Activated CD4-positive, CD25-positive, alpha-beta regulatory T cell treated with anti-CD3 and anti-CD28 coated beads, Interleukin-2, amount 50 U/mL, for 16 hours (primary cell): ENCODE measurements around the gene SUSD1.

Experiments used
- DNase-seq: peaks from one replicate; pipeline ENCODE4 v3.0.0-alpha.2; 2020; ENCODE audit warnings: low read depth, low spot score

The SUSD1 gene

DNA sequence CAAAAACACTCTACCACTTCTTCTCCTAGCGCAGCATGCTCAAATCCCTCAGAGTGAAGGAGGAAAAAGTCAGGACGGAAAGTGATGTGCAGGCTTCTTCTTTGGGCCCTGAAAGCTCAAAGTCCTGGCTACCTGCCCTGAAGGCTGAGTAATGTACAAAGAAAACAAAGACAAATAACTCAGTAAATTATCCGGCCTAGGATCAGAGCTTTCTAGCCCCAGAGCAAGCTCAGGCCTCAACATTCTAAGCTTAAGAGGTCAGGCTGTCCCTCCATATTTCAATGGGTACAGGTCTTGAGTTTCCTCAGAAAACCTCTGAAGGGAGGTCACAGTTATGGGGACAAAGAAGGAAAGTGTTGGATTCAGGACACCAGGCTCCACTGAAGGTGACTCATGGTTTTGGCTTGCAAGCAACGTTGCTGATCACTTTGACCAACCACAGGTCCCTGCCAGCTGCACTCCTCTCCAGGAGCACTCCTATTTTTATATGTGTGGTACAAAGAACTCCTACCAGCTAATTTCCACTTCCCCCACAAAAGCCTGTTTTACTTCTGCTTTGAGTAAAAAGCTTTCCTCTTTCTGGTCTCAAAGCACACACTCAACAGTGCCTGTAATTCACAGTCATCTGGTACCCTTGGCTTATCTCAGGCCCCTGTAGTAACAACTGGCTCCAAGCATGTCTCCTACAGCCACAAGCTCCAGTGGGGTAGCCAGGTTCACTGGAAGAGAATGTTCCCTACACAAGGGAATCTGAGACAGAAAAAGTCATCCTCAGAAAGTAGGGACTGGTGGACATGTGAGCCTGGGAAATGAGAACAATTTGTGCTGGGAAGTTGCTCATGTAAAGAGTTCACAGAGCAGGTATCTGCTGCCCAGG, 162.8 kb downstream of the SUSD1 start:
- DNase-seq: no peak

DNA sequence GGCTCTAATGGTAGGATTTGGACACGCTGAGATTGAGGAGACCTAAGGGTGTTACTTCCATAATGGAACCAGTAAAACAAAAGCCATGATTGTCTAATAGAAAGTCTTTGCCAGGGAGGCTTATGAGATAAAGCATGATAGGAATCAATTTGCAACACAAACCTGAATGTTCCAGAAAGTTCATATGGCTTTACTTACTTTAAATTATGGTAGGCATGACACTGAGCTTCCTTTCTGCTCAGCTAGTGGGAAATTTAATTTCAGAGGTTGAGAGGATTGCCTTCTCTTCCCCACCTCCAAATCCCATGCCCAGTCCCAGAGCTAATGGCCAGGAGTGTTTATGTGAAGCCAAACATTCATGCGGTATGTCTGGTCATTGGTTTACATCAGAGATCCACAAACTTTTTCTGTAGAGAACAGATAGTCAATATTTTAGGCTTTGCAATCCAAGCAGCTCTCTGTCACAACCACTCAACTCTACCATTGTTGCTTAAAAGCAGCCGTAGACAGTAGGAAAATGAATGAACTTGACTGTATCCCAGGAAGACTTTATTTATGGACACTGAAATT, 164.0 kb downstream of the SUSD1 start:
- DNase-seq: no peak

DNA sequence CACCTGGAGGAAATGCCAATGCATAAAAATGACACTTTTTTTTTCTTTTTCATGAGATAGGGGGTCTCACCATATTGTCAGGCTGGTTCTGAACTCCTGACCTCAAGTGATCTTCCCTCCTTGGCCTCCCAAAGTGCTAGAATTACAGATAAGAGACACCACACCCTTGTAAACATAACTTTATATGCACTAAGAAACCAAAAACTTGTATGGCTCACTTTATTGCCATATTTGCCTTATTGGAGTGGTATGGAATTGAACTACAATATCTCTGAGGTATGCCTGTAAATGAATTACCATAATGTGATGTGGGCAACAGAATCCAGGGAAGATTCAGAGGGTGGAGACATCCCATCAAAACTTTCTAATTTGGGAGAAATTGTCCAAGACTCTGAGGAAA, 164.6 kb downstream of the SUSD1 start:
- DNase-seq: no peak

- DNase-seq: no peak
These were observed 165.4 kb downstream of the SUSD1 start for GRCh38 chr9:112009656-112010055.

- DNase-seq: no peak
These were observed 167.4 kb downstream of the SUSD1 start for GRCh38 chr9:112007575-112008240.

DNA sequence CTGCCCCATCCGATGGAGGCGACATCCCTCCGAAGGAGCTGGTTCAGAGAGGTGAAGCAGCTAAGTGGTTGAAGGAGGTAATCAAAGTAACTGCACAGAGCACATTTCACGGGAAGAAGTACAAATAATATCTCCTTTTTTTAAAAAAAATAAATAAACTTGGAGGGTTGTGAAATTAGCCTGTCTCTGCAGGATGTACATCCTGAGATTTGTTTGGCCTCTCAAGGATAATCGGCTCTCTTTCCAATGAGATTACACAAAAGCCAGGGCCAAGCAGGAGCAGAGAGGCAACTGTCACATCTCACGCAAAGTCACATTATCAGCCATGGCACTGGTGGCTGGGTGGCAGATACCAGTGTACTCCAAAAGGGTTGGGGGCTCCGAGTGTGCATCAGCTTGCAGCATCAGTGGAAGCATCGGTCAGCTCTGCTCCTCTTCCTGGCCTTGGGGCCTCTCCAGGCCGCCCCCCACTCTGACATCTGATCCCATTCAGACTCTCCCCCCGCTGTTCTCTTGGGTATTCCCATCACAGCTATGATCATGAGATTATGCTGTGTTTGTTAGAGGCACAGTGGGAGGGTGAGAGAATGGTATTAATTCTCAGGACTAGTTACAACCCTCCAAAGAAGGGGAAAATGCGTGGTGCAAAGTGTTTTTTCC, 168.6 kb downstream of the SUSD1 start:
- no peak for DNase-seq

GRCh38 chr9:112005939-112006338, 169.2 kb downstream of the SUSD1 start:
- no peak for DNase-seq

DNA sequence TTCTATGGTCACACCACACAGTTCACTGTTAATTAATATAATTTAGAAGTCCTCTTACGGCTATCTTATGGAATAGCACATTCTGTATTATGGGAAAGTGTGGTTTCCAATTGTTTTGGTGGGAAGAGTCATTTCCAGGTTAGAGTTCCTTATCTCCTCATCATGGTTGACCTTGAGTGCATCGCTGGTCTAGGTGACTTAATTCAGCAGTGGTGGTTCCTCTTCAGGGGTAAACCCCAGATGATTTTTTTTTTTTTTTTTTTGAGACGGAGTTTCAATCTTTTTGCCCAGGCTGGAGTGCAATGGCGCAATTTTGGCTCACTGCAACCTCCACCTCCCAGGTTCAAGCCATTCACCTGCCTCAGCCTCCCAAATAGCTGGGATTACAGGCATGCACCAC, 171.6 kb downstream of the SUSD1 start:
- no peak for DNase-seq

DNA sequence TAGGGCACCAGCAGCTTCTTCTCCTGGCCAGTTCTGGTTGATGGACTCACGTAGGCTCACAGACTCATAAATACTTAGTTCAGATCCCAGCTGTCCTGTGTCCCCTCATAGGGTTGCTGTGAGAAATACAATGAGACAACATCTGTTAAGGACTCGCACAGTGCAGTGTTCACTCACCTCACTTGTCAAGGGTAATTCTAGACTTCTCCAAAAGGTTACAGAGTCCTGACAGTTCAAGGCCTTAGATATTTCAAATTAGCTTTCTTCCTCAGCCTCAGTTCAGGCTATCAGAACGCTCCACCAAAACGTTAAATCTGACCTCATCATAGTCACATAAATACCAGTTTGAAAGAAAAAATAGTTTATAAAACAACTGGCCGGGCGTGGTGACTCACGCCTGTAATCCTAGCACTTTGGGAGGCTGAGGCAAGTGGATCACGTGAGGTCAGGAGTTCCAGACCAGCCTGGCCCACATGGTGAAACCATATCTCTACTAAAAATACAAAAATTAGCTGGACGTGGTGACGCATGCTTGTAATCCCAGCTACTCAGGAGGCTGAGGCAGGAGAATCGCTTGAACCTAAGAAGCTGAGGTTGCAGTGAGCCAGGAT, 172.1 kb downstream of the SUSD1 start:
- no peak for DNase-seq

DNA sequence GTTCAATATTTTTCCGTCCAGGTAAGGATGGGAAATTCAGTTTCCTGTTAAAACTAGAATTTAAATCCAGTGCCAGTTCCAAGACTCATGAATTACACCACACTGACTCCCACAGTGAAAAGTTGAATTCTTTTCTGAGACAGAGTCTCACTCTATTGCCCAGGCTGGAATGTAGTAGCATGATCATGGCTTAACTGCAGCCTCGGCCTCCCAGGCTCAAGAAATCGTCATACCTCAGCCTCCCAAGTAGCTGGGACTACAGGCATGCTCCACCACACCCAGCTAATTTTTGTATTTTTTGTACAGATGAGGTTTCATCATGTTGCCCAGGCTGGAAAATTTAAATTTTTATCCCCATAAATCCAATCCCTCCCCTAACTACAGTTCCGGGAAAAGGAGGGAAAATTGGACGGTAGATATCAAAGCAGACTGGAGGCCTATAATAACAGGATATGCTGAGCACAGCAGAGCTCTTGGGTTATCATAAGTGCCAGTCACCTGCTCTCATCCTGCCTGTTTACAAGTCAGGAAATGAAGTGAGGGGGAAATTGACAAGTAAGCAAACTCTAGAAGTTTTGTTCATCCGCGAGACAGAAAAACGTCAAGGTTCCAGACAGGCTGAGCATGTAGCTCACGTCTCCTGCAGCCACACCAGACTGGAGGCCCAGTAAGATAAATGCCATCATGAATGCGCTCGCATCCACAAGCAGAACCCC, 172.8 kb downstream of the SUSD1 start:
- no peak for DNase-seq

DNA sequence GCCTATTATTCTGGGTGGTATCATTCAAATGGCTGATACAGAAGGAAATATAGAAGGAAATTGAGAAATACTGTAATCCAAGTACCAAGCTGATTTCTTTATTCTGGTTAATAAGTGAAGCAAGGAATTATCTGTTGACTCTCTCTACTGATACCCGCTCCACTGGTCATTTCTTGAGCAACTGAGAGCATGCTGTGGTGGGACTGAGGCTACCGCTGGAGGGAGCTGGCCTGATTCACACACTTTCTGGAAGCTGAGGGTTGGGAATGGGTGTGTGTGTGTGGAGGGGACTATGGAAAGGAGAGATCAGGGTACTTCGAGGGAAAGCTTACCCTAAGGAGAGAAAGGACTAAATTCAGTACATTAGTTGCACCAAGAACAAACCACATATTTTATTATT, 174.4 kb downstream of the SUSD1 start:
- no peak for DNase-seq

GRCh38 chr9:111999319-111999718, 175.8 kb downstream of the SUSD1 start:
- no peak for DNase-seq

DNA sequence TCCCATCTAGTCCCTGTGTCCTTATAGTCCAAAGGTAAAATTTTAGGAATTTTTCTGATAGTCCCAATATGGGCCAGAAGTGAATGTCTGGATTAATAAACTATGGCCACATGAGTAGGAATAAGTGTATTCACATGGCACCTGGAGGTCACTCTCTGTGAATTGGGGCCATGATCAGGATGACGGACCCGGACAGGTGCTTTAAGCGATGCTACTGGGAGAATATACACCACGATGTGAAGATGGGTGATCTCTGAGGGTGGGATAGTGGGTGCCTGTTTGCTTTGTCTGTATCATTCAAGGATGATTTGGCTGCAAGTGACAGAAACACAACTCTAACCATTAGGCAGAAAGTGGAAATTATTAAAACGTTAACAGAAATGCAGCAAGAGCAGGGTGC, 177.3 kb downstream of the SUSD1 start:
- DNase-seq: no peak

- no peak for DNase-seq
These were observed 180.2 kb downstream of the SUSD1 start for GRCh38 chr9:111994831-111995458.

DNA sequence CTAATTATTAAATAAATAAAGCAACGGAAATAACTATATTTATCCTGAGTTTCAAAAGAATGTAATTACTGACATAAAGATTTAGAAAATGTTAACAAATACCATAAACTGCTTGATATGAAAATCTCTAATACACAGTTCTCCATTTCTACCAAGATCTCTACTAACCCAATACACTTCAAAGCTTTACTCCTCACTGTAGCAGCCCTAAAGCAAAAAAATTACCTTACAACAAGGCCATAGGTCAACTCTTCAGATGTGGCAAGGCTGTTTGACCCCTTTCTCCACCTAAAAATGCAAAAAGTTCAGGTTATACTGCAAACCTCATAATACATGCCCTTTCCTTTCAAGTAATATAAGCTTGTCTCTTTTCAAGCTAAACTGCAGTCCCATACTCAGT, 181.8 kb downstream of the SUSD1 start:
- no peak for DNase-seq

DNA sequence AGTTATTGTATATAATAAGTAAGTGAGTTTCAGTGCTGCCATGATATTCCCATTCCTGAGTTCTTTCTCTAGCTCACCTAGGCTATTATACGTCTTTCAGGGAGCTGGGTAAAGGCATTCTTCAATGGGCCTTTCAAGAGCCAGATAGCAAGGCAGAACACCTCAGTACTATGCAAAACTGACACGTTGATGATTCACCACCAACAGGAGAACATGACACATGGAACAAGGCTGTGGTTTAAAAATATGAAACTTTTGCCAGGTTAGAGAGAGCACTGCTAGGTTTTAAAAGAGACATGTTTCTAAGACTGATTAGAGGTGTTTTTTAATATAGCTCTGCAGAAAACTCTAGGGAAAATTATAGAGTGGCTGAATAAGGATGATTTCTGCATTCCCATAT, 182.6 kb downstream of the SUSD1 start:
- DNase-seq: no peak

GRCh38 chr9:111991179-111991578, 183.9 kb downstream of the SUSD1 start:
- no peak for DNase-seq
